Measurements from ENCODE around the gene XPO1. TPM values are rescaled to one million over a fixed set of nuclear protein-coding genes. Genes with fewer than 3 reads are reported as not detected.
A peak's percentile ranks its signal among the peaks of the same experiment; 100 is the strongest.
"Not testable (repeated sequence)": the region's sequence is repeated elsewhere in the genome, so short reads cannot be mapped to it uniquely, and the experiment has no call there.

The XPO1 gene
- total RNA-seq, 4 donors from 2014 or later: 60.3 to 130 (median 78.0) TPM

DNA sequence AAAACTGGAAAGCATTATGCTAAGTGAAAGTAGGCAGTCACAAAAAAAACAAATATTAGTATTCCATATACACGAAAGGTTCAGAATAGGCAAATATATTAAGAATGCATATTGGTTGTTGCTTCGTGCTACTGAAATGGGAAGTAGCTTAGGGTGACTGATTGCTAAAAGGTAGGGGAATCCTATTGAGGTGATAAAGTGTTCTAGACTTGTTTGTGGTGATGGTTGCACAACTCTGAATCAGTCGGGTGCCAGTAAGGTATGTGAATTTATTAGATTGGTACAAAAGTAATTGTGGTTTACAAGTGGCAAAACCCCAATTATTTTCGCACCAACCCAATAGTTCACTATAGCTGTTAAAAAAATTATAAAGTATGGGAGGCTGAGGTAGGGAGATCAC, 88.0 kb downstream of the XPO1 start:
- TF ChIP-seq, protein P1, sequence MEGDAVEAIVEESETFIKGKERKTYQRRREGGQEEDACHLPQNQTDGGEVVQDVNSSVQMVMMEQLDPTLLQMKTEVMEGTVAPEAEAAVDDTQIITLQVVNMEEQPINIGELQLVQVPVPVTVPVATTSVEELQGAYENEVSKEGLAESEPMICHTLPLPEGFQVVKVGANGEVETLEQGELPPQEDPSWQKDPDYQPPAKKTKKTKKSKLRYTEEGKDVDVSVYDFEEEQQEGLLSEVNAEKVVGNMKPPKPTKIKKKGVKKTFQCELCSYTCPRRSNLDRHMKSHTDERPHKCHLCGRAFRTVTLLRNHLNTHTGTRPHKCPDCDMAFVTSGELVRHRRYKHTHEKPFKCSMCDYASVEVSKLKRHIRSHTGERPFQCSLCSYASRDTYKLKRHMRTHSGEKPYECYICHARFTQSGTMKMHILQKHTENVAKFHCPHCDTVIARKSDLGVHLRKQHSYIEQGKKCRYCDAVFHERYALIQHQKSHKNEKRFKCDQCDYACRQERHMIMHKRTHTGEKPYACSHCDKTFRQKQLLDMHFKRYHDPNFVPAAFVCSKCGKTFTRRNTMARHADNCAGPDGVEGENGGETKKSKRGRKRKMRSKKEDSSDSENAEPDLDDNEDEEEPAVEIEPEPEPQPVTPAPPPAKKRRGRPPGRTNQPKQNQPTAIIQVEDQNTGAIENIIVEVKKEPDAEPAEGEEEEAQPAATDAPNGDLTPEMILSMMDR (IDR thresholded peaks at IDR 0.05): no peak
- TF ChIP-seq POLR2AphosphoS5 (IDR thresholded peaks at IDR 0.05) (no peak), POLR2A (IDR thresholded peaks at IDR 0.05) (no peak), EP300 (IDR thresholded peaks at IDR 0.05; ENCODE audit: low read depth) (no peak)
- Histone ChIP-seq H3K9me3 (no peaks in the 10 kb centered on the region), H3K4me3 (no peak overlapping the region), H3K27ac (no peak overlapping the region), H3K4me1 (peaks cover 0 to 4% (median 0%) of the 10 kb centered on the region in 4 donors), H3K36me3 (no peaks in the 10 kb centered on the region), H3K27me3 (no peaks in the 10 kb centered on the region)
- 73 to 80% methylated on average over 4 of the region's 4 CpGs for WGBS, 2 donors (ENCODE audit: low coverage in 1 of 2)
- in situ Hi-C loops (cut with MboI; ENCODE audit: low pct_ligation_motif_present in 1 of 4, low pct_unique_long_range_greater_than_20kb in 1 of 4, low sequenced_read_pairs in 3 of 4) (no loop called here), intact Hi-C loops (cut with DNase I; ENCODE audit: low total_unique reads) (no loop called here)
- DNase-seq: no peak

DNA sequence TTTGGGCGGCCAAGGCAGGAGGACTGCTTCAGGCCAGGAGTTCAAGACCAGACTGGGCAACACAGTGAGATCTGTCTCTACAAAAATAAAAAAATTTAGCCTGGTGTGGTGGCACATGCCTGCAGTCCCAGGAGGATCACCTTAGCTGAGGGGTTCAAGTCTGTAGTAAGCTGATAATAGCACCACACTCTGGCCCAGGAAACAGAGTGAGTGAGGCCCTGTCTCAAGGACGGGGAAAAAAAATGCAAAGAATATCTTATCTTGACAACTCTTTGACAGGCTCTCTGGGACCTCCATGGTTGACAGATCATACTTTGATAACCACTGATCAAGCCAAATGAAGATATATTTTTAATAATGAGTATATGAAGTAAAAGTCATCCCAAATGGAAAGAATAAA, 89.9 kb downstream of the XPO1 start:
- H3K4me1 ChIP-seq: peaks cover 0 to 16% (median 7%) of the 10 kb centered on the region in 4 donors
- no peaks in the 10 kb centered on the region for H3K9me3 ChIP-seq
- H3K4me3 ChIP-seq: no peak overlapping the region
- H3K36me3 ChIP-seq: no peaks in the 10 kb centered on the region
- no peak for DNase-seq
- in situ Hi-C loops (cut with MboI; ENCODE audit: low pct_ligation_motif_present in 1 of 4, low pct_unique_long_range_greater_than_20kb in 1 of 4, low sequenced_read_pairs in 3 of 4): loop anchor here in 1 of 4 donors (25.0 kb wide), 1 partner anchor 214 kb away; no protein-coding TSS in a partner anchor
- no peak for TF ChIP-seq POLR2A (IDR thresholded peaks at IDR 0.05)
- TF ChIP-seq POLR2AphosphoS5 (IDR thresholded peaks at IDR 0.05): no peak
- TF ChIP-seq, protein P1 (IDR thresholded peaks at IDR 0.05): no peak
- no peak for TF ChIP-seq EP300 (IDR thresholded peaks at IDR 0.05; ENCODE audit: low read depth)
- H3K27ac ChIP-seq: no peak overlapping the region
- no peaks in the 10 kb centered on the region for H3K27me3 ChIP-seq
- WGBS, 2 donors (ENCODE audit: low coverage in 1 of 2): 95% methylated on average over 2 of the region's 2 CpGs; no CpG with 5 or more reads in 1 of the 2 donors
- intact Hi-C loops (cut with DNase I; ENCODE audit: low total_unique reads): no loop called here

DNA sequence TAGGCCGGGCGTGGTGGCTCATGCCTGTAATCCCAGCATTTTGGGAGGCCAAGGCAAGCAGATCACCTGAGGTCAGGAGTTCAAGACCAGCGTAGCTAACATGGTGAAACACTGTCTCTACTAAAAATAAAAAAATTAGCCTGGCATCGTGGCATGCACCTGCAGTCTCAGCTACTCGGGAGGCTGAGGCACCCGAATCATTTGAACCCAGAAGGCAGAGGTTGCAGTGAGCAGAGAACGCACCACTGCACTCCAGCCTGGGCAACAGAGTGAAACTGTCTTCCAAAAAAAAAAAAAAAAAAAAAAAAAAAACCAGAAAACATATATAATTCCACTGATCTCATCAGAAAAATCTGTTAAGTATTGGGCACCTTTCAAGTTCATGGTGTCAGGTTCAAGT, 91.2 kb downstream of the XPO1 start:
- H3K36me3 ChIP-seq; intact Hi-C loops (cut with DNase I; ENCODE audit: low total_unique reads); H3K9me3 ChIP-seq; H3K4me3 ChIP-seq; DNase-seq; H3K27ac ChIP-seq; H3K27me3 ChIP-seq: not testable (repeated sequence)
- WGBS, 2 donors (ENCODE audit: low coverage in 1 of 2): 76 to 82% methylated on average over 7 of the region's 7 CpGs
- H3K4me1 ChIP-seq: peaks cover 0 to 22% (median 7%) of the 10 kb centered on the region in 4 donors
- in situ Hi-C loops (cut with MboI; ENCODE audit: low pct_ligation_motif_present in 1 of 4, low pct_unique_long_range_greater_than_20kb in 1 of 4, low sequenced_read_pairs in 3 of 4): loop anchor here in 1 of 4 donors (25.0 kb wide), 1 partner anchor 215 kb away; no protein-coding TSS in a partner anchor

DNA sequence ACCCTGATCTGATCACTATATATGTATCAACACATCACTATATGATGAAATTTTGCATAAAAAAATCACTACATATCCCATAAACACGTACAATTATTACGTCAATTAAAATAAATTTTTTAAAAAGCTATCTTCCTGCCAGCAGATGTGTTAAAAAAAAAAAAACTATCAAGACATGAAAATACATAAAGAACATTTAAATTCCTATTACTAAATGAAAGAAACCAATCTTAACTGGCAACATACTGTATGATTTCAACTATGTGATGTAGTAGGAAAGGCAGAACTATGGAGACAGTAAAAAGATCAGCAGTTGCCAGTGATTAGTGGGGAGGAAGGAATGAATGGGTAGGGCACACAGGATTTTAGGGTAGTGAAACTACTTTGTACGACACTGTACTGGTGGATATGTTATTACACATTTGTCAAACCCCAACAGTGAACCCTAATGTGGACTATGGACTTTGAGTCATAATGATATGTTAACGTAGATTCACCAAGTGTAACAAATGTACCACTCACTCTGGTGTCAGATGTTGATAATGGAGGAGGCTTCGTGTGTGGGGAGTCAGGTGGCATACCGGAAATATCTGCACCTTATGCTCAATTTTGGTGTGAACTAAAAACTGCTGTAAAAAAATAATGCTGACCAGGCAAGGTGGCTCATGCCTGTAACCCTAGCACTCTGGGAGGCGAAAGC, 94.7 kb downstream of the XPO1 start:
- intact Hi-C loops (cut with DNase I; ENCODE audit: low total_unique reads): no loop called here
- H3K27ac ChIP-seq: peak overlapping the region in 1 of 4 donors; percentile 22
- DNase-seq: no peak

DNA sequence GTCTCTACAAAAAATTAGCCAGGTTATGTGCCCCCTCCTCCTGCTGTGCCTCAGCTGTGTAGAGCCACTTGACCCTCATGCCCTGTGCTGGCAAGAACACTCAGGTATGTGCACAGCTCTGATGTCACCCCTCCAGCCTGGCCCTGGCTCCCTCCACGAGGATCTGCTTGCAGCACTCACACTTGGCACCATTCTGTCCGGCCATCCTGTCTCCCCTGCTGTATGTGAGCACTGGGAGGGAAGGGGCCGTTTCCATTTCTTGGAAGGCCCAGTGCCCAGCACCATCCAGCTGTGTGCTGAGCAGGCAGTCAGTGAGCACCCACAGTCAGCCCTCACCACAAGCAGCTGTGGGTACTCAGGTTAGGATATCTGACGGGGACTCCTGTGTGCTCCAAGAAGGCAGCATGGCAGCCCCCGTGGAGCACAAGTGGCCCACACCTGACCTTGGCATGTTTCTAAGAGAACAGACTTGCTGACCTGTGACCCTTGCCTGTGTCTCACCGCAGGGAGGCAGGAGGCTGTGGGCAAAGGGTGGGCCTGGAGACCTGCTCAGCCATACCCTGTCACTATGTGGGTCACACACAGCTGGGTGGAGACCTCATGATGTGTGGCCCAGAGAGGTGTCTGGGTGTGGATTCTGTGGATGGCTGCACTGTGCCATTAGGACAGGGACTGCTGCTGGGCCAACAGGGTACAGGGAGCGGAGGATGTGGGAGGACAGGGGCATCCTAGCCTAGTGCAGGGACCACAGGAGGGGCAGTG, 98.7 kb downstream of the XPO1 start:
- no peak overlapping the region for H3K27ac ChIP-seq
- H3K4me1 ChIP-seq: peaks cover 0 to 69% (median 35%) of the 10 kb centered on the region in 4 donors
- no peak for DNase-seq
- WGBS, 2 donors (ENCODE audit: low coverage in 1 of 2): 81% methylated on average over 7 of the region's 7 CpGs; no CpG with 5 or more reads in 1 of the 2 donors
- H3K27me3 ChIP-seq: no peaks in the 10 kb centered on the region
- TF ChIP-seq, protein P1 (IDR thresholded peaks at IDR 0.05): no peak
- TF ChIP-seq POLR2AphosphoS5 (IDR thresholded peaks at IDR 0.05): no peak
- TF ChIP-seq POLR2A (IDR thresholded peaks at IDR 0.05): no peak
- TF ChIP-seq EP300 (IDR thresholded peaks at IDR 0.05; ENCODE audit: low read depth): no peak
- in situ Hi-C loops (cut with MboI; ENCODE audit: low pct_ligation_motif_present in 1 of 4, low pct_unique_long_range_greater_than_20kb in 1 of 4, low sequenced_read_pairs in 3 of 4): loop anchor here in 1 of 4 donors (25.0 kb wide), 1 partner anchor 223 kb away; no protein-coding TSS in a partner anchor
- no peak overlapping the region for H3K4me3 ChIP-seq
- no peaks in the 10 kb centered on the region for H3K9me3 ChIP-seq
- intact Hi-C loops (cut with DNase I; ENCODE audit: low total_unique reads): no loop called here
- no peaks in the 10 kb centered on the region for H3K36me3 ChIP-seq

More for the DNA sequence above, 94.7 kb downstream of the XPO1 start:
- in situ Hi-C loops (cut with MboI; ENCODE audit: low pct_ligation_motif_present in 1 of 4, low pct_unique_long_range_greater_than_20kb in 1 of 4, low sequenced_read_pairs in 3 of 4): loop anchor here in 1 of 4 donors (25.0 kb wide), 1 partner anchor 219 kb away; no protein-coding TSS in a partner anchor
- TF ChIP-seq POLR2AphosphoS5 (IDR thresholded peaks at IDR 0.05) (peak in 1 of 3 donors; percentile 43), POLR2A (IDR thresholded peaks at IDR 0.05) (no peak)
- Histone ChIP-seq H3K4me1 (peaks cover 0 to 43% (median 18%) of the 10 kb centered on the region in 4 donors), H3K36me3 (no peaks in the 10 kb centered on the region), H3K4me3 (no peak overlapping the region), H3K27me3 (no peaks in the 10 kb centered on the region), H3K9me3 (no peaks in the 10 kb centered on the region)
- WGBS, 2 donors (ENCODE audit: low coverage in 1 of 2): 69 to 76% methylated on average over 6 to 7 of the region's 7 CpGs

Measured in transverse colon (tissue), 4 donors.